Thoracic aorta (tissue), 2 donors: ENCODE data around the gene CFDP1. TPM values are rescaled to one million over a fixed set of nuclear protein-coding genes. Genes with fewer than 3 reads are reported as not detected.
"Not testable (repeated sequence)": the region's sequence is repeated elsewhere in the genome, so short reads cannot be mapped to it uniquely, and the experiment has no call there.

Experiments used
- ATAC-seq: fragments of 150-250 bp; one replicate; pipeline ENCODE4 v1.8.0; 2017; ENCODE audit warnings: low read depth; ENCODE audit not compliant: insufficient number of reproducible peaks, low FRiP score
- DNase-seq: peaks from one replicate; pipeline ENCODE4 v3.0.0-alpha.2; 2020; ENCODE audit warnings: low spot score
- H3K27ac ChIP-seq, 2 donors: fragments of 200-600 bp; sonication (generic); 1 replicate in 1 of 2; 2 replicates in 1 of 2; pipeline ENCODE4 v1.5.1; 2016; ENCODE audit warnings: mild to moderate bottlenecking in 2 of 2, moderate library complexity in 2 of 2
- H3K27me3 ChIP-seq: fragments of 200-600 bp; sonication (generic); replicated peaks from 2 replicates; pipeline ENCODE4 v1.6.0; 2016; ENCODE audit warnings: mild to moderate bottlenecking; ENCODE audit not compliant: insufficient read depth
- H3K36me3 ChIP-seq: fragments of 200-600 bp; sonication (generic); one replicate; pipeline ENCODE4 v1.5.1; 2016
- H3K4me1 ChIP-seq, 2 donors: fragments of 200-600 bp; sonication (generic); 1 replicate in 1 of 2; 2 replicates in 1 of 2; pipeline versions ENCODE4 v1.5.1 to v1.6.0; 2016; ENCODE audit warnings: low read depth in 2 of 2, mild to moderate bottlenecking in 1 of 2; ENCODE audit not compliant: control insufficient read depth in 1 of 2
- H3K4me3 ChIP-seq: fragments of 200-600 bp; sonication (generic); 2 replicates; pipeline ENCODE4 v1.5.1; 2016; ENCODE audit warnings: mild to moderate bottlenecking
- H3K9me3 ChIP-seq: fragments of 200-600 bp; sonication (generic); 2 replicates; pipeline ENCODE4 v1.5.1; 2016
- total RNA-seq, 2 donors: library from RNA; depleted of rRNA; stranded (reverse); fragments of >200 nt; gene quantifications; one replicate each; pipeline versions ENCODE4 v1.1.0 to v1.2.3, GENCODE V29; 2016
- TF ChIP-seq, protein P1 (sequence below): fragments of 200-600 bp; sonication (generic); IDR thresholded peaks from one replicate; pipeline ENCODE4 v1.5.1; 2019; ENCODE audit warnings: antibody characterized with exemption

Gene CFDP1
- total RNA-seq, 2 donors from 2014 or later: 31.1 to 84.7 TPM

DNA sequence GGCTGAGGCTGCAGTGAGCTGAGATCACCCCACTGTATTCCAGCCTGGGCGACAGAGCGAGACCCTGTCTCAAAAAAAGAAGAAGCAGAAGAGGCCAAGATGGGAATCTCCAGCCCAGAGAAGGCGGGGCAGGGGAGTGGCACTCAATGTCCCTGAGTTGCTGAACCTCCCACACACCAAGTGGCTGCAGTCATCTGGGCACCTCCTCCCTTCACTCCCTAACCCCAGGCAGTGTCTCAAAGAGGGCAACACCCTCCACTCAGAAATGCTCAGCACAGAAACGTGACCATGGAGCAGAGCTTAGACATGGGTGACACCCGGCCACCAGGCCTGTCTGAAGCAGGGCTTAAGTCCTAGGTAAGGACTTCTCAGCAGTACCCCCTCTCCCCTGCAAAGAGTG is 145.6 kb downstream of the CFDP1 start:
- DNase-seq (no peak), ATAC-seq (no peak)
- H3K27ac ChIP-seq: no peak overlapping the region
- no peaks in the 10 kb centered on the region for H3K36me3 ChIP-seq
- no peaks in the 10 kb centered on the region for H3K9me3 ChIP-seq
- H3K27me3 ChIP-seq: no peaks in the 10 kb centered on the region
- TF ChIP-seq, protein P1, sequence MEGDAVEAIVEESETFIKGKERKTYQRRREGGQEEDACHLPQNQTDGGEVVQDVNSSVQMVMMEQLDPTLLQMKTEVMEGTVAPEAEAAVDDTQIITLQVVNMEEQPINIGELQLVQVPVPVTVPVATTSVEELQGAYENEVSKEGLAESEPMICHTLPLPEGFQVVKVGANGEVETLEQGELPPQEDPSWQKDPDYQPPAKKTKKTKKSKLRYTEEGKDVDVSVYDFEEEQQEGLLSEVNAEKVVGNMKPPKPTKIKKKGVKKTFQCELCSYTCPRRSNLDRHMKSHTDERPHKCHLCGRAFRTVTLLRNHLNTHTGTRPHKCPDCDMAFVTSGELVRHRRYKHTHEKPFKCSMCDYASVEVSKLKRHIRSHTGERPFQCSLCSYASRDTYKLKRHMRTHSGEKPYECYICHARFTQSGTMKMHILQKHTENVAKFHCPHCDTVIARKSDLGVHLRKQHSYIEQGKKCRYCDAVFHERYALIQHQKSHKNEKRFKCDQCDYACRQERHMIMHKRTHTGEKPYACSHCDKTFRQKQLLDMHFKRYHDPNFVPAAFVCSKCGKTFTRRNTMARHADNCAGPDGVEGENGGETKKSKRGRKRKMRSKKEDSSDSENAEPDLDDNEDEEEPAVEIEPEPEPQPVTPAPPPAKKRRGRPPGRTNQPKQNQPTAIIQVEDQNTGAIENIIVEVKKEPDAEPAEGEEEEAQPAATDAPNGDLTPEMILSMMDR: no peak
- H3K4me3 ChIP-seq: no peak overlapping the region
- no peaks in the 10 kb centered on the region for H3K4me1 ChIP-seq

DNA sequence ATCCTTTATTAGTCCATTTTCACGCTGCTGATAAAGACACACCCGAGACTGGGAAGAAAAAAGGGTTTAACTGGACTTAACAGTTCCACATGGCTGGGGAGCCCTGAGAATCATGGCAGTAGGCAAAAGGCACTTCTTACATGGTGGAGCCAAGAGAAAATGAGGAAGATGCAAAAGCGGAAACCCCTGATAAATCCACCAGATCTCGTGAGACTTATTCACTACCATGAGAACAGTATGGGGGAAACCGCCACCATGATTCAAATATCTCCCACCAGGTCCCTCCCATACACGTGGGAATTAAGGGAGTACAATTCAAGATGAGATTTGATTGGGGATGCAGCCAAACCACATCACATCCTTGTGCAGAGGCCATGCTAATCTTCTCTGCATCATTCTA is 146.9 kb downstream of the CFDP1 start:
- no peak overlapping the region for H3K4me3 ChIP-seq
- no peak overlapping the region for H3K27ac ChIP-seq
- TF ChIP-seq, protein P1: no peak
- no peak for DNase-seq
- H3K36me3 ChIP-seq: no peaks in the 10 kb centered on the region
- H3K27me3 ChIP-seq: no peaks in the 10 kb centered on the region
- H3K9me3 ChIP-seq: no peaks in the 10 kb centered on the region
- no peaks in the 10 kb centered on the region for H3K4me1 ChIP-seq
- no peak for ATAC-seq

DNA sequence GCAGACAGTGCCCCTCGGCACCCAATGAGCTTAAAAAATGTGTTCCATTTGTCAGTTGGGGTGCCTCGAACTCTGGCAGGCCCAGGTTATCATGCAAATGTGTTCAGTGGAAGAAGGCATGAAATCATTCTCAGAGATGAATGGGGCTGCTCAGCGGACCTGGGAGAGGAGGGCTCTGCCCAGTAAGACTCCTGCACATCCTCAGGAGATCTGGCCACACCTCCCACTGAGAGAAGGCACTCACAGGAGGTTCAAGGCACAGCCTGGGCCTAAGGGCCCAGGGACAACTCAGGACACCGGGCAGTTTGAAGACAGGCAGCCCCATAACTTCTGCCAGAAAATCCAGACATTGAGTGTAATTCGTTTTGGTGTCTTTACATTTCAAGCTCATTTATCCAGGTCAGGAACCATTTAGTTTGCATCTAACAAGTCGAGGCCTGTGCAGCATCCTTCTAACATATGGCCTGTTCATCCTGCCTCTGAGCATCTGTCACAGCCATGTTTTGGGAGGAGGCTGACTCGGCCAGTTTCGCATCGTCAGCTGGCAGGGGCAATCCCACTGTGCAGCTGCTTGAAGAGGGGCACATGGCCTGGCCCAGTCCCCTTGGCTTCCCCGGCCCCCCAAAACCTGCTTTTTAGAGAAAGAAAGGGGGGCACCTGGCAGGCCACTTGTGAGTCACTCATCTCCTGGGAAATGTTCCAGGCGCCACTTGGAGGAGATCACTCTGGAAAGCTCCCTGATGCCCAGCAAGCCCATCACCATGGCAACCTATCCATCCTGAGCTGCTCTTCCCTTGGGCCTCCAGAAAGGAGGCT is 150.6 kb downstream of the CFDP1 start:
- no peaks in the 10 kb centered on the region for H3K4me1 ChIP-seq
- no peaks in the 10 kb centered on the region for H3K27me3 ChIP-seq
- TF ChIP-seq, protein P1: no peak
- H3K4me3 ChIP-seq: no peak overlapping the region
- DNase-seq (no peak), ATAC-seq (no peak)
- H3K27ac ChIP-seq: no peak overlapping the region
- H3K36me3 ChIP-seq: no peaks in the 10 kb centered on the region
- no peaks in the 10 kb centered on the region for H3K9me3 ChIP-seq

DNA sequence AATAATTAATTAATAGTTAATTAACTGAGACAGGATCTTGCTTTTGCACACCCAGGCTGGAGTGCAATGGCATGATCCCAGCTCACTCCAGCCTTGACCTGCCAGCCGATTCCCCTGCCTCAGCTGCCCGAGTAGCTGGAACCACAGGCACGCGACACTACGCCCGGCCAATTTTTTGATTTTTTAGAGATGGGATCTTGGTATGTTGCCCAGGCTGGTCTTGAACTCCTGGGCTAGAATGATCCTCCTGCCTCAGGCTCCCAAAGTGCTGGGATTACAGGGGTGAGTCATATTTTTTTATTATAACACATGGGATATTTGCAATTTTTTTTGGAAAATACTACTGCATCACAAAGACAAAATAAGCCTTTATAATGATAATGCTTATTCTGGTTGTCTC is 151.5 kb downstream of the CFDP1 start:
- Histone ChIP-seq H3K27ac (no peak overlapping the region), H3K27me3 (no peaks in the 10 kb centered on the region), H3K4me3 (no peak overlapping the region), H3K4me1 (no peaks in the 10 kb centered on the region), H3K36me3 (no peaks in the 10 kb centered on the region), H3K9me3 (no peaks in the 10 kb centered on the region)
- TF ChIP-seq, protein P1: no peak
- DNase-seq: no peak
- no peak for ATAC-seq

DNA sequence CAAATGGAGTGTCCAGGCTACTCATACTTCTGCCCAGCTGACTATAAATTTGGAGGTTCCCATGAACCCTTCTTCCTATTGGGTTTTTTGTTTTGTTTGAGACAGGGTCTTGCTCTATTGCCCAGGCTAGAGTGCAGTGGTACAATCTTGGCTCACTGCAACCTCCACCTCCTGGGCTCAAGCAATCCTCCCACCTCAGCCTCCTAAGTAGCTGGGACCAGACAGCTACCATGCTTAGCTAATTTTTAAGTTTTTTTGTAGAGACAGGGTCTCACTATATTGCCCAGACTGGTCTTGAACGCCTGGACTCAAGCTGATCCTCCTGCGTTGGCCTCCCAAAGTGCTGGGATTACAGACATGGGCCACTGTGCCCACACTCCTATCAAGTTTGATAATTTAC is 152.3 kb downstream of the CFDP1 start:
- not testable (repeated sequence) for H3K36me3 ChIP-seq, H3K27ac ChIP-seq, H3K4me1 ChIP-seq, H3K9me3 ChIP-seq, DNase-seq, ATAC-seq, H3K4me3 ChIP-seq, H3K27me3 ChIP-seq

DNA sequence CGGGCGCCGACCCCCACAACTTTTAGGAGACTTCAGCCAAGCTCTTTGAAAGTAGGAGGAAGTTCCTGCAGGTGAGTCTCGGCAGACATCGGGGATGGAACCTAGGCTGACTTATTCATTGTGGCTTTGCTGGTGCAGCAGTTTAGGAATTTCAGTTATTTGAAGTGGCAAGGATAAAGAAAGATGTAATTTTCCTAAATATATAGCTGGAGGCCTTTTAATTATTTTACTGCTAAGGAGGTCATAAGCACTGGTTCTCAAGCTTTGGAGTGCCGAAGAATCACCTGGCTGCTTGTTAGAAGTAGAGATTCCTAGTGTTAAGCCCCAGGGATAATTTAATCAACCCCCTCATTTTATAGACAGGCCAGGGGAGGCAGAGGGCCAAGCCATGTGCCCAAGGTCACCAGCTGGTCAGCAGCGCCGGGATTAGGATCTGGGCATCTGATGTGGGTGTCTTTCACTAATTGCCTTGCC is 152.9 kb downstream of the CFDP1 start:
- DNase-seq (no peak), ATAC-seq (no peak)
- Histone ChIP-seq H3K27me3 (no peaks in the 10 kb centered on the region), H3K4me3 (no peak overlapping the region), H3K36me3 (no peaks in the 10 kb centered on the region), H3K4me1 (no peaks in the 10 kb centered on the region), H3K9me3 (no peaks in the 10 kb centered on the region), H3K27ac (no peak overlapping the region)
- TF ChIP-seq, protein P1: no peak
